ENCODE data around the gene STH.

DNA sequence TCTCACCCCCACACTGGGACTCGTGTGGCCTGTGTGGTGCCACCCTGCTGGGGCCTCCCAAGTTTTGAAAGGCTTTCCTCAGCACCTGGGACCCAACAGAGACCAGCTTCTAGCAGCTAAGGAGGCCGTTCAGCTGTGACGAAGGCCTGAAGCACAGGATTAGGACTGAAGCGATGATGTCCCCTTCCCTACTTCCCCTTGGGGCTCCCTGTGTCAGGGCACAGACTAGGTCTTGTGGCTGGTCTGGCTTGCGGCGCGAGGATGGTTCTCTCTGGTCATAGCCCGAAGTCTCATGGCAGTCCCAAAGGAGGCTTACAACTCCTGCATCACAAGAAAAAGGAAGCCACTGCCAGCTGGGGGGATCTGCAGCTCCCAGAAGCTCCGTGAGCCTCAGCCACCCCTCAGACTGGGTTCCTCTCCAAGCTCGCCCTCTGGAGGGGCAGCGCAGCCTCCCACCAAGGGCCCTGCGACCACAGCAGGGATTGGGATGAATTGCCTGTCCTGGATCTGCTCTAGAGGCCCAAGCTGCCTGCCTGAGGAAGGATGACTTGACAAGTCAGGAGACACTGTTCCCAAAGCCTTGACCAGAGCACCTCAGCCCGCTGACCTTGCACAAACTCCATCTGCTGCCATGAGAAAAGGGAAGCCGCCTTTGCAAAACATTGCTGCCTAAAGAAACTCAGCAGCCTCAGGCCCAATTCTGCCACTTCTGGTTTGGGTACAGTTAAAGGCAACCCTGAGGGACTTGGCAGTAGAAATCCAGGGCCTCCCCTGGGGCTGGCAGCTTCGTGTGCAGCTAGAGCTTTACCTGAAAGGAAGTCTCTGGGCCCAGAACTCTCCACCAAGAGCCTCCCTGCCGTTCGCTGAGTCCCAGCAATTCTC is 27.4 kb downstream of the STH start:
- TF ChIP-seq, protein P1, sequence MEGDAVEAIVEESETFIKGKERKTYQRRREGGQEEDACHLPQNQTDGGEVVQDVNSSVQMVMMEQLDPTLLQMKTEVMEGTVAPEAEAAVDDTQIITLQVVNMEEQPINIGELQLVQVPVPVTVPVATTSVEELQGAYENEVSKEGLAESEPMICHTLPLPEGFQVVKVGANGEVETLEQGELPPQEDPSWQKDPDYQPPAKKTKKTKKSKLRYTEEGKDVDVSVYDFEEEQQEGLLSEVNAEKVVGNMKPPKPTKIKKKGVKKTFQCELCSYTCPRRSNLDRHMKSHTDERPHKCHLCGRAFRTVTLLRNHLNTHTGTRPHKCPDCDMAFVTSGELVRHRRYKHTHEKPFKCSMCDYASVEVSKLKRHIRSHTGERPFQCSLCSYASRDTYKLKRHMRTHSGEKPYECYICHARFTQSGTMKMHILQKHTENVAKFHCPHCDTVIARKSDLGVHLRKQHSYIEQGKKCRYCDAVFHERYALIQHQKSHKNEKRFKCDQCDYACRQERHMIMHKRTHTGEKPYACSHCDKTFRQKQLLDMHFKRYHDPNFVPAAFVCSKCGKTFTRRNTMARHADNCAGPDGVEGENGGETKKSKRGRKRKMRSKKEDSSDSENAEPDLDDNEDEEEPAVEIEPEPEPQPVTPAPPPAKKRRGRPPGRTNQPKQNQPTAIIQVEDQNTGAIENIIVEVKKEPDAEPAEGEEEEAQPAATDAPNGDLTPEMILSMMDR (conservative IDR thresholded peaks at IDR 0.05; ENCODE audit: low read depth, low read length), result no peak
- no peak for TF ChIP-seq FOS (IDR thresholded peaks at IDR 0.05; ENCODE audit: low read depth, low read length)
- TF ChIP-seq RFX5 (IDR thresholded peaks at IDR 0.05; ENCODE audit: low read depth, low read length), result no peak
- no peak for TF ChIP-seq CEBPB (IDR thresholded peaks at IDR 0.05; ENCODE audit: low read depth, low read length)
- TF ChIP-seq POLR2A (IDR thresholded peaks at IDR 0.05; ENCODE audit: low read depth, low read length), result no peak
- TF ChIP-seq, protein P2, sequence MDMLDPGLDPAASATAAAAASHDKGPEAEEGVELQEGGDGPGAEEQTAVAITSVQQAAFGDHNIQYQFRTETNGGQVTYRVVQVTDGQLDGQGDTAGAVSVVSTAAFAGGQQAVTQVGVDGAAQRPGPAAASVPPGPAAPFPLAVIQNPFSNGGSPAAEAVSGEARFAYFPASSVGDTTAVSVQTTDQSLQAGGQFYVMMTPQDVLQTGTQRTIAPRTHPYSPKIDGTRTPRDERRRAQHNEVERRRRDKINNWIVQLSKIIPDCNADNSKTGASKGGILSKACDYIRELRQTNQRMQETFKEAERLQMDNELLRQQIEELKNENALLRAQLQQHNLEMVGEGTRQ (IDR thresholded peaks at IDR 0.05; ENCODE audit: low read depth, low read length), result no peak
- TF ChIP-seq ELK1 (IDR thresholded peaks at IDR 0.05; ENCODE audit: borderline replicate concordance, low read depth, low read length), result no peak
- TF ChIP-seq MXI1 (IDR thresholded peaks at IDR 0.05; ENCODE audit: borderline replicate concordance, low read depth, low read length), result no peak
- no peak for TF ChIP-seq RCOR1 (IDR thresholded peaks at IDR 0.05; ENCODE audit: insufficient replicate concordance, low read length)
- no peak for TF ChIP-seq MAFK (IDR thresholded peaks at IDR 0.05; ENCODE audit: low read depth, low read length)

All from IMR-90 (cell line).